GM21515 (cell line): Measurements from ENCODE around the gene ADAMTS10.
"Not testable (repeated sequence)": the region's sequence is repeated elsewhere in the genome, so short reads cannot be mapped to it uniquely, and the experiment has no call there.

Experiments used
- ATAC-seq: cut with Tn5 transposase; IDR thresholded peaks from one replicate; pipeline ENCODE4 v1.9.1; 2021; ENCODE audit not compliant: unreplicated experiment

The ADAMTS10 gene

DNA sequence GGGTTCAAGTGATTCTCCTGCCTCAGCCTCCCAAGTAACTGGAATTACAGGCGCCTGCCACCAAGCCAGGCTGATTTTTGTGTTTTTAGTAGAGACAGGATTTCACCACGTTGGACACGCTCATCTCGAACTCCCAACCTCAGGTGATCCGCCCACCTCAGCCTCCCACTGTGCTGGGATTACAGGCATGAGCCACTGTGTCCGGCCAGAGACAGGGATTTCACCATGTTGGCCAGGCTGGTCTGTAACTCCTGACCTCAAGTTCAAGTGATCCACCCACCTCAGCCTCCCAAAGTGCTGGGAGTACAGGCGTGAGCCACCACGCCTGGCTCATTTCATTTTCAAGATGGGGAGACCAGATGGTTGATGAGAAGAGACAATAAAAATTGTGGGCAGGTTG, 45.6 kb downstream of the ADAMTS10 start:
- ATAC-seq = not testable (repeated sequence)

DNA sequence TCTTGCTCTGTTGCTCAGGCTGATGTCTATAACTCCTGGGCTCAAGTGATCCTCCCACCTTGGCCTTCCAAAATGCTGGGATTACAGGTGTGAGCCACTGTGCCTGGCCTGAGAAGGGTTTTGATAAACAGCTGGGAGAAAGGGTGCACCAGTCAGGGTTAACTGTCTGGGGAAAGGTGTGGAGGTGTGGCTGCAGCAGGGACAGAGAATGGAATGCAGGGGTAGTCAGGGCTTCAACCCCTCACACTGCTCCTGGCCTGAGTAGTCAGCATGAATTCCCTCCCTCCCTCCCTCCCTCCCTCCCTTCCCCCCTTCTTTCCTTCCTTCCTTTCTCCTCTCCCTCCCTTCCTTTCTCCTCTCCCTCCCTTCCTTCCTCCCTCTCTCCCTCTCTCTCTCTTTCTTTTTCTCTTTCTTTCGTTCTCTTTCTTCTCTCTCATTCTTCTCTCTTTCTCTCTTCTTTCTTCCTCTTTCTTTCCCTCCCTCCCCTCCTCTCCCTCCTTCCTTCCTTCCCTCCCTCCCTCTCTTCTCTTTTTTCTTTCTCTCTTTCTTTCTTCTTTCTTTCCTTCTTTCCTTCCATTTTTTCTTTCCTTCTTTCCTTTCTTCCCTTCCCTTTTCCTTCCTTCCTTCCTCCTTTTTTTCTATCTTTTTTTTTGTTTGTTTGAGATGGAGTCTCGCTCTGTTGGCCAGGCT, 49.3 kb downstream of the ADAMTS10 start:
- ATAC-seq = no peak

DNA sequence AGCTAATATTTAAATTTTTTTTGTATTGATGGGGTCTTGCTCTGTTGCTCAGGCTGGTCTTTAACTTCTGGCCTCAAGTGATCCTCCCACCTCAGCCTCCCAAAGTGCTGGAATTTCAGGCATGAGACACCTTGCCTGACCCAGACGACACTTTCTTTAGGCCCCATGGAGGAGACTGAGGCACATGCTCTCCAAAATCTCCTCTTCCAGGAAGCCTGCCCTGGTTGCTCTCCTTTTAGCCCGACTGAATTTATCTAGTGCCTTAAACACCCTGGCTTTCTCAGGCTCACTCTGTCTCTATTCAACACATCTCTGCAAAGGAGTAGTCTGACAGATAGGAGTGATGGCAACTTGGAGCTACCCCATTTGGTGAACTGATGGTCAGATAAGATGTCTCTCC, 52.2 kb downstream of the ADAMTS10 start:
- ATAC-seq = no peak

DNA sequence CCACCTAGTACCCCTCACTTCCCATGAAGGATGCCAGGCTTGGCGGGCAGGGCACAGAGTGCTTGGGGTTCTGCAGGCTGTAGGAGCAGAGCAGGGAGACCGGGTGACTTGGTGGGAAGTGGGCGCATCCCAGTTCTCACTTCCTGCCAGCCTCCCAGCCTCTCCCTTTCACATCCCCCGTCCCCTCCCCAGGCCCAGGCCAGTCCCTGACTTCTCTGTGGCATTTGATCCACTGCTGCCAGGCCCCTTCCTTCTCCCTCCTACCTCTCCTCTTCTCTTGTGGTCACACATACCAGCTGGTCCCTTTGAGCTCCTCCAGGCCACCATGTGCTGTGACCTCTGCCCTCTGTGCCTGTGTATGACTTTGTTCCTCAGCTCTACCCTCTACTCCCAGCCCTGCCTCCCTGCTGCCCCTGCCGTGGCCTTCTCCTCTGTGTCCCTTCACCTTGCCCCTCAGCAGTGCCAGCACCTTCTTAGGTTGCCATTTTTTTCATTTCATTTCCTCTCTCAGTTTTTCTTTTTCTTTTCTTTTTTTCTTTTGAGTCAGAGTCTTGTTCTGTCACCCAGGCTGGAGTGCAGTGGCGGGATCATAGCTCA, 52.8 kb downstream of the ADAMTS10 start:
- no peak for ATAC-seq

DNA sequence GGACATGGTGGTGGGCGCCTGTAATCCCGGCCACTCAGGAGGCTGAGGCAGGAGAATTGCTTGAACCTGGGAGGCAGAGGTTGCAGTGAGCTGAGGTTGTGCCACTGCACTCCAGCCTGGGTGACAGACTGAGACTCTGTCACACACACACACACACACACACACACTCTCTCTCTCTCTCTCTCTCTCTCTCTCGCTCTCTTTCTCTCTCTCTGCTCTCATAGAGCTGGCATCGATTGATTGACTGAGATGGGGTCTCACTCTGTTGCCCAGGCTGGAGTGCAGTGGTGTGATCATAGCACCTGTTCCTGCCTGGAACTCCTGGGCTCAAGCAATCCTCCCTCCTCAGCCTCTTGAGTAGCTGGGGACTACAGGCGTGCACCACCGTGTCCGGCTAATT, 56.8 kb downstream of the ADAMTS10 start:
- ATAC-seq = not testable (repeated sequence)

DNA sequence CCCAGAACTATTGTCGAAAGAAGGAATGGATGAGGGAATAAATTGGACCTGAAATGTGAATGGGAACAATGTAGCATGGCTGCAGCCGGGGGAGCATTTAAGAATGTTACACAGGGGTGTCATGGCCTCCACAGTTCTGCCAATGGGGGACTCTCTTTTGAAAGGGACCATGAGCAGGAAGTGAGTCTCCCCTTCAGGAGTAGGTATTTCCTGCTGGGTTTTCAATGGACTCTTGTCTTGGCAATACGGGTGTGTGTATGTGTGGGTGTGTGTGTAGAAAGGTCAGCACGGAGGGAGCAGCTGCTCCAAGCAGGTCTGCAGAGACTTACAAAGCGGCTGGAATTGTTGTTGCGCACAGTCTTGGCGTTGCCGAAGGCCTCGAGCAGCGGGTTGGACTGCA, 57.7 kb downstream of the ADAMTS10 start:
- ATAC-seq = no peak

DNA sequence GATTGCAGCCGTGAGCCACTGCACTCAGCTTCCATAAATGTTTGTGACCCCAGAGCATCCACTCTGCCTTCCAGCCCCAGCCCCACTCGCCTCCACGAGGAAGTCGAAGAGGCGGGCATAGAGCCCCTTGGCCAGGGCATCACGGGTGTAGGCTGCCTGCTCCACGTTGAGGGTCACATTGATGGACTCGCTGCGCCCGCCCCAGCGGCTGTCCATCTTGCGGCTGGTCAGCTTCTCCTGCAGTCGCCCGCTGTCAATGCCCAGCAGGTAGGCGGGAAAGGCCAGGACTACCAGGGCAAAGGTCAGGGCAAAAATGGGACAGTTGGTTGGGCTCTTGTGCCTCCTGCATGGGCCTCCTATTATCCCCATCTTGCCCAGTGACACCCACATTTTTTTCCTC, 60.4 kb downstream of the ADAMTS10 start:
- ATAC-seq = no peak

DNA sequence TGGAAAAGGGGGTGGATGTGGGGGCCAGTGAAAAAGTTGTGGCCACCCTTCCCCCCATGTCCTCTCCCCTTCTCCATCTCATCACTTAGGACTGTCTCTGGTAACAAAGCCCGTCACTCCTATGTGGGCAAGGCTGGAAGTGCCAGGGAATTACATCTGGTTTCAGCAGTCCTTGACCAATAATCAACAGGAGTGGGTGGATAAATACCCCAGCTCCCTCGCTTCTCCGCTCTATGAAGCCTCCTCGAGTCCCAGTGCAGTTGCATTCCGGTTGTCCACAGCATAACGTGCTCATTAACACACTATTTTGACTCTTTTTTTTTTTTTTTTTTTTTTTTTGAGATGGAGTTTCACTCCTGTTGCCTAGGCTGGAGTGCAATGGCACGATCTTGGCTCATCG, 64.8 kb downstream of the ADAMTS10 start:
- ATAC-seq = no peak

DNA sequence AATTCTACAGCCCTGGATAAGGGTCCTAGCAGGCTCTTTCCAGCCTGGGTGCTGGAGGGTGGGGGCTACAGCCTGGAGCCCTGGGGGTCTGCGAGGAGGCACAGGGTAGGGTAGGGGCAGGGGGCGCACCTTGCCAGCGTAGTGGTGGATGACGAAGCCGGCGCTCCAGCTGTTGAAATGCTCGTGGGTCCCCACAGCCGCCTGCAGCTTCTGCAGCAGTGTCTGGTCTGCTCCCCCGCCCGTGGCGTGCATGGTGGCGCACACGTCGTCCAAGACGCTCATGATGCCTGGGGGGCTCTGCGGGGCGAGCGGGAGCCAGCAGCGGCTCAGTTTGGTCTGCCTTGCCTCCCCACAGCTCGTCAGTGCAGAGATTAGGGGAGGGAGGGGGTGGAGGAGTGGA, 66.3 kb downstream of the ADAMTS10 start:
- no peak for ATAC-seq

DNA sequence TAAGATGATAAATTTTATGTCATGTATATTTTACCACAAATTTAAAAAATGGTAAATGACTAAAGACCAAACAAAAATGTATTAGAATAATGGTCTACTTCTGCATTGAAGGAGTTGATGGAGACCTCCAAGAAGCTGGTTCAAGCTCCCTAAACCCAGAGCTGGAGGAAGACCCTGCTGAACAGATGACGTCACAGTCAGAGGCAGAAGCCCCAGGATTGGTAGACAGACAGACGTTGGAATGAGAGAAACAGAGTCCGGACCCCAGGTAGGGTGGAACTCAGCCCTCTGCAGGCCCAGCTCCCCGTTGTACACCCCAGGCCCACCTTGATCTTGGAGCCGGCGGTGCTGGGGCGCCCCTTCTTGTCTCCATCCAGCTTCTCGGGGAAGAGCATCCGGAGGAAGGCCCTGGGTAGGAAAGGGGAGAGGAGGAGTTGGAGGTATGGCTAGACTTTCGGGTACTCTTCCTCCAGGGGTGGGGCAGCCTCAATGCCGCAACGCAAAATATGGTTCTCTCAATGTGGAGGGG, 70.8 kb downstream of the ADAMTS10 start:
- ATAC-seq = no peak

DNA sequence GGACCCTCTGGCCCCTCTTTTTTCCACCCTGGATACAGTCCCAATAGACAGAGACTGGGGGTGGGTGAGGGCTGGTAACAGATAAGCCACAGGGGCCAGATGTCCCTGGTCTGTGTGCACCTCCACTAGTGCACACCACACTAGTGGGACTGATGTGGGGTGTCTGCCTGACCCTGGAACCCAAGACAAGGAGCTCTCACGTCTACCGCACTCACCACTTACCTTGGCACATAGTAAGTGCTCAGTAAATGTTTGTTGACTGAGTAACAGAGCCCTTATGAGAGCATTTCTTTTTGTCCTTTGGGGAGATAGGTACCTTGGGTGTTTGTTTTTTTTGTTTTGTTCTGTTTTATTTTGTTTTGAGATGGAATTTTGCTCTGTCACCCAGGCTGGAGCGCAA, 73.4 kb downstream of the ADAMTS10 start:
- ATAC-seq = no peak

DNA sequence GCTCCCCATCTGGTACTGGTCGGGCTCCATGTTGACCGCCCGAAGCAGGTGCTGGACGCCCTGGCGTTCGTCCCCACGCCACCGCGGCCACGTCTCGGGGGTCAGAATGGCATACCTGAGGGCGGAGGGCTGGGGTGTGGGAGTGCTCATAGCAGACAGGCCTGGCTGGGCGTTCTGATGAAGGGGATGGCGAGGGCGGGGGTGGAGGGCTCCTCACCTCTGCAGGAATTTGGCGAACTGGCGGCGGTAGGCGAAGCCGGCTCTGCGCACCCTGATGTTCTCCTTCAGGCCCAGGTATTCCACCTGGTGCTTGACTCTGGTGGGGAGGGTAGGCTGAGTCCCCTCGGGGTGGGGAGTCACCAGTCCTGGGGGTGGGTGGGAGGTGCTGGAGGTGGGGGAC, 74.2 kb downstream of the ADAMTS10 start:
- no peak for ATAC-seq

DNA sequence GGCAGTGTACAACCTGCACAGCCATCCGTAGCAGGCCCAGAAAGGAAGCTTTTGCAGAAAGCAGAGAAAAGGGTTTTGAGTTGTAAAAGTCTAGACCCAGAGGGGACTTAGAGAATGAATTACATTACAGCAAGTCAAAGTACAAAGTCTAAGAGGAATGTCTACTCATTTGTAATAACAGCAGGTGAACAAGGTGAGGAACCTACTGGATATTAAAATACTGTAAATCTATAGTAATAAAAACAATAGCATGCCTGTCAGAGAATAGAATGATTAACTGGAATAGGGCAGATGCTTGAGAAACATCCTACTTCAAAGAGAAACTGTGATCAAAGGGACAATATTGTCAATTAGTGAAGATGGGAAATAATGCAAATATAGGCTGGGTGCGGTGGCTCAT, 78.3 kb downstream of the ADAMTS10 start:
- no peak for ATAC-seq

DNA sequence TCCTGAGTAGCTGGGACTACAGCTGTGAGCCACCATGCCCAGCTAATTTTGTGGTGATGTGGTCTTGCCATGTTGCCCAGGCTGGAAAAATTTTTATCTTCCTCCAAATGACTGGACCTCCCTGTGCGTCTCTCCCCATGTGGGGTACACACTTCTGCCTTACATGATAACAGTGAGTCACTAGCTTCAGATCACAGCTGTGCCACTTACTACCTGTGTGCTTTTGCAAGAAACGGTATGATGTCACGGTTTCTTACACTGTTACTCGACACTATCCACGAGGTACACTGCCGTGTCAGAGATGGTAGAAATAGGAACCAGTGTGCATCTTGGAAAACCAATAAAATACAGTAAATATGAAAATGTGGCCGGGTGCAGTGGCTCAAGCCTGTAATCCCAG, 79.0 kb downstream of the ADAMTS10 start:
- no peak for ATAC-seq
